ENCODE results near the gene MAPK12.
A peak's percentile ranks its signal among the peaks of the same experiment; 100 is the strongest.

MAPK12 gene

DNA sequence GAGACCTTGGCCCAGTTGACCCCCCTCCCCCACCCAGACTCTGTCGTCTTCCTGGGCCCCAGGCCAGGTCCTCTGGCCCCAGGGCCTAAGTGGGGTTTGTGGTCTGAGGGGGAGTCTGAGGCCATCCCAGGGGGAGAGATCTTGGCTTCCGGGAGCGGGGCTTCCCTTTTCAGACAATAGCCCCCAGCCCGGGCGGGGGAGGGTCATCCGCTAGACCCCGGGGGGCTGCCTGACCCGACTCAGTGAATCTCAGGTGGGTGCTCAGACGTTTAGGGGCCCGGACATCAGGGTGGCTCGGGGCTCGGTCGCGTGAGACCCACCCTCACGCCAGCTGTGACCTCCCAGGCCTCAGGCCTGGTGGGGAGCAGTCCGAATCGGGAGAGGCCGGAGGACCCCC lies 8.1 kb upstream of the MAPK12 start:
- FAIRE-seq (no peak), DNase-seq (ENCODE audit: insufficient read length, low spot score) (no peak)

DNA sequence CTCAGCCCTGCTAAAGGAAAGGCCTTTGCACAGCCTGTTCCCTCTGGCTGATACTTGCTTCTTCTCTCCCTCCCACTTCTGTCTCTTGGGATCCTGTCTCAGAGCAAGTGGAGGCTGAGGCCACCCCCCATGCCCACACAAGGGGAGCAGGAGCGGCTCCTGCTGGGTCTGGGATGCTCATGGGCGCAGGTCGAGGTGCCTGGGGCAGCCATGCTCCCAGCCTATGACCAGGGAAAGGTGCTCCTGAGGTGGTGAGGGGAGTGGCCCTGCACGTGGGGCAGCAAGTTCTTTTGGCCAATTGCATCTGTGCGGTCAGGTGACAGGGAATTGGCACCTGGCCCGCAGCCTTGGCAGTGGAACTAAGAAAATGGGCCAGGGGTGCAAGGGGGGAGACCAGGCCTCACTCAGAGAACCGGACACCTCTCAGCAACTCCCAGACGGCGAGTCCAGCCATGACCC lies 7.2 kb upstream of the MAPK12 start:
- DNase-seq (ENCODE audit: insufficient read length, low spot score) (no peak), FAIRE-seq (no peak)

DNA sequence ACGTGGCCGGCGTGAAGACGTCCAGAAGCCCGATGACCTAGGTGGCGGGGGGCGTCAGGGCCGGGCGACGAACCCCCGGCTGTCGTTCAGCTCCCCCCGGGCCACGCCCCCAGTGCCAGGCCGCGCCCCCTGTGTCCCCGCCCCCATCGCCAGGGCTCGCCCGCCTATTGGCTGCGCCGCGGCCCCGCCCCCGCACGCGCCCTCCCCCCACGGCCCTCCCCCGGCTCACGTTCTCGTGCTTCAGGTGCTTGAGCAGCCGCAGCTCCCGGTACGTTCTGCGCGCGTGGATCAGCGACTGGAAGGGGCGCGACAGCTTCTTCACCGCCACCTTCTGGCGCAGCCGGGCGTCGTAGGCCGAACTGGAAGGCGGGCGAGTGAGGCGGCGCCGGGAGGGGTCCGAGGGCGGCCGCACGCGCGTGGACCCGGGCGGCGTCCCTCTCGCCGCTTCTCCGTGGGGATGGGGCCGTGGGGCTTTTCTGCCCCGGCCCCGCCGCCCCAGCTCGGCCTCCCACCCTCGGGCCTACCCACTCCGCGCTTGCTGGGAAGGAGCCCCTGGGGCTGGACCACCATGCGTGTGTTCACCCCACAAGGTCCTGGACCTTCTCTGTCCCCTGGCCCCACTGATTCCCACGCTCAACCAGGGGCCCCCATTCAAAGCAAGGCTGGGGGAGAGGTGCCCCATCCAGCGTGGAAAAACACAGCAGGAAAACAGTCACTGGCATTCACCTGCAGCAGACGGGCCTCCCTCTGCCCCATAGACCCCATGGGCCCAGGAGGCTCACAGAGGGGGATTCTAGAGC lies 6.3 kb upstream of the MAPK12 start:
- DNase-seq (ENCODE audit: insufficient read length, low spot score) (no peak), FAIRE-seq (no peak)

DNA sequence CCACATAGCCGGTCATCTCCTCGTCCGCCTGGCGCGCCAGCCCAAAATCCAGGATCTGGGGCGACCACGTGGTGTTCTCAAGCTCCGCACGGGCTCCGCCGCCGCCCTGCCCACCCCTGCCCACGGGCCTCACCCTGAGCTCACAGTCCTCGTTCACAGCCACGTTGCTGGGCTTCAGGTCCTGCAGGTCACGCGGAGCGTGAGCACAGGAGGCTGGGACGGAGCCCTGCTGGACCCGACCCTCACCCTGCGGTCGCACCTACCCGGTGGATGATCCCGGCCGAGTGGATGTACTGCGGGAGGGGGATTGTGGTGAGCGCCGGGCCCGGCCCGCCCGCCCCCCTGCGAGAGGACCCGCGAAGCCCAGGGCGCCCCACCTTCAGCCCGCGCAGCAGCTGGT lies 5.5 kb upstream of the MAPK12 start:
- no peak for DNase-seq (ENCODE audit: insufficient read length, low spot score)
- no peak for FAIRE-seq

DNA sequence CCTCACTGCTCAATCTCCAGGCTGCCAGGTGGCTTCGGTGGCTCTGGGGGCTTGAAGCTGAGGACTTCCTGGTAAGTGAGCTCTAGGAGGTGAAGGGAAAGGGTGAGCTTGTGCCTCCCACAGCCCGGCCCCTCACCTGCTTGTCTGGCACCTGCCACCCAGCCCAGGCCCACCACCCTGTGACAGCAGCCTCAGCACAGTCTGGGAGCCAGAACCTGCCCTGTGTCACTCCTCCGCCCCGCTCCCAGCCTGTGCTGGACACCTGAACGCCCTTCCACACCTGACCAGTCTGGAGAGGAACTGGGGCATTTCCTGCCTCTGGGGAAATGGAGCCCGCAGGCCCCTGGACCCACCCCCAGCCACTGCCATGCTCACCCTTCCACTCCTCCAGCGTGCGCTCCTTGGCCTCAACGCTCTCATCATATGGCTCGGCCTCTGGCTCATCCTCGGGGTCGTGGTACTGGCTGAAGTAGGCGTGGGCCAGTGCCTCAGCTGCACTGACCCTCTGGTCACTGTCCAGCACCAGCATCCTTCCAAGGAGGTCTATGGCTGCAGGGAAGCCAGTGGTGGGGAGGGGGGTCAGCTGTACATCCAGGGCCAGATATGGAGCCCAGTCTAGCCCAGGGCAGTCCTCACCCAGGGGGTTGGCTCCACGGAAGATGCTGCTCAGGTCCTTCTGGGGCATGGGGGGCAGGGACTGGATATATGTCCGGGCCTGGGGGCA lies 3.6 kb upstream of the MAPK12 start:
- DNase-seq (ENCODE audit: insufficient read length, low spot score) (no peak), FAIRE-seq (no peak)

DNA sequence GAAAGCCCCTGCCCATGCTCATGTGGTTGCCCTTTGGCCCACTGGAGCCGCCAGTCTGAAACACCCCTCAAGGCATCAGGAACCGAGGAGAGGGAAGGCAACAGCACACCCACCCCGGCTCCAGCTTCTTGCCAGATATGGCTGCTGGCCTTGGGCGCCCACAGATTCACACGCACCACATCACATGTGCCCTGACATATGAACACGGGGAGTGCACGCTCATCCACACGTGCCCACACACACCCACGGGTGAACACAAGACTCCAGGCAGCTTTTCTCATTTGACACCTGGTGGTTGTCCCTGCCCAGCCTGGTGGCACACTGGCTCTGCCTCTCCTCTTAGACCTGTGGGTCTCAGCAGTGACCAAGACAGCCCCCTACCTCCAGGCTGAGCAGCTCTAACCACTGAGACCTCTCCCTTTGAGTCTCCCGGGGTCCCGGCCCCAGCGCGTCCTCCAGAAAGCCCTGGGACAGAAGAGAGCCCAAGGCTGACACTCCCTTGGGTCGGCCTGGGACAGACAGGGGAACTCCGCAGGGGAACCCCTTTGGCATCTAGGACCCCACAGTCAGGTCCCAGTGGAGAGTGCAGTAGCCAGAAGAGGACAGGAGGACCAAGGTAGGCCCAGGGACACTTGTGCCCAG lies 2.7 kb upstream of the MAPK12 start:
- no peak for FAIRE-seq
- no peak for DNase-seq (ENCODE audit: insufficient read length, low spot score)

DNA sequence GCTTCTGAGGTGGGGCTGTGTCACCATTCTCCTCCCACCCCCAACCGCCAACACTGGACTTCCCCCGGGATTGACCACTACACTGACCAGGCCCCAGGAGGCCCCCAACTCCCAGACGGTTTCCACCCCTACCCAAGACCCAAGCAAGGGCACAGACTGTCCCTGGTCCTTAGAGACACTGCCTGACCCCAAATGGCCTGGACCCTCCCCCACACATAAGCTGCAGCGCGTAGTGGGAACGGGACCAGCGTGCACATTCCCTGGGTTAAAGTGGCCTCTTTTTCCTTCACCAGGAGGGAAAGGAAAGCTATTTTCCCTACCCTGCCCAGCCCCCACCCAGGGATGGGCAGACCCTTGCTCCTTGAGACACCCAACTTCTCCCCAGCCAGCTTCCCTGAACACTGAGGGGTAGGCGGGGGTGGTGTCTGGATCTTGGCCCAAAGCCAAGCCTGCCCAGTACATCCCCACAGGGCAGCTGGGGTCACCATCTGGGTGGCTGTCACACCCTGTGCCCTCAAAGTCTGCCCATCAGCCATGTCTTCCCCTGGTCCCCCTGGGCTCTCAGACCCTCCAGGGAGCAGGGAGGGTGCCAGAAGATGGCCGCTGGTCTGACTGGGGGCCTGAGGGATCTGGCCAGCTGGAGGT lies 1.6 kb upstream of the MAPK12 start:
- no peak for DNase-seq (ENCODE audit: insufficient read length, low spot score)
- peak; percentile 42 for FAIRE-seq

DNA sequence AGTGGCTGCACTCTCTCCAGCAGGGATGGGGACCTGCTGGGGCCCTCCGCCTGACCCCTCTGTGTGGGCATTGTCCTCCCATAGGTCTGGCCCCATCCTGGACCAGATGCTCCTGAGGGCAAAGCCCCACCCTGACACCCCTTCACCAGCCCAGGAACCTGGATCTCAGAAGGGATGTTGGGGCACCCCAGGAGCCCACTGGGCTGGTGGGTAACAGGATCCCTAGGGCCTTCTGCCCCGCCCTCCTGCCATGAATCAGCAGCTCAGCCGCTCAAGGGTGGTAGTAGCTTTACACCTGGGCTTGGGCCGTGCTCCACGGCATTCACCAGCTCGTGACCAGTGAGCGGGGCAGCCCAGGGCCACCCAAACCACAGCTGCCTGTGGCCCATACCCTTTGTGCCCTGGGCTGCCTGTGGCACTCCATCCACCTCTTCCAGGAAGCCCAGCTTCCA lies 1.0 kb upstream of the MAPK12 start:
- FAIRE-seq (no peak), DNase-seq (ENCODE audit: insufficient read length, low spot score) (peak; percentile 60)

DNA sequence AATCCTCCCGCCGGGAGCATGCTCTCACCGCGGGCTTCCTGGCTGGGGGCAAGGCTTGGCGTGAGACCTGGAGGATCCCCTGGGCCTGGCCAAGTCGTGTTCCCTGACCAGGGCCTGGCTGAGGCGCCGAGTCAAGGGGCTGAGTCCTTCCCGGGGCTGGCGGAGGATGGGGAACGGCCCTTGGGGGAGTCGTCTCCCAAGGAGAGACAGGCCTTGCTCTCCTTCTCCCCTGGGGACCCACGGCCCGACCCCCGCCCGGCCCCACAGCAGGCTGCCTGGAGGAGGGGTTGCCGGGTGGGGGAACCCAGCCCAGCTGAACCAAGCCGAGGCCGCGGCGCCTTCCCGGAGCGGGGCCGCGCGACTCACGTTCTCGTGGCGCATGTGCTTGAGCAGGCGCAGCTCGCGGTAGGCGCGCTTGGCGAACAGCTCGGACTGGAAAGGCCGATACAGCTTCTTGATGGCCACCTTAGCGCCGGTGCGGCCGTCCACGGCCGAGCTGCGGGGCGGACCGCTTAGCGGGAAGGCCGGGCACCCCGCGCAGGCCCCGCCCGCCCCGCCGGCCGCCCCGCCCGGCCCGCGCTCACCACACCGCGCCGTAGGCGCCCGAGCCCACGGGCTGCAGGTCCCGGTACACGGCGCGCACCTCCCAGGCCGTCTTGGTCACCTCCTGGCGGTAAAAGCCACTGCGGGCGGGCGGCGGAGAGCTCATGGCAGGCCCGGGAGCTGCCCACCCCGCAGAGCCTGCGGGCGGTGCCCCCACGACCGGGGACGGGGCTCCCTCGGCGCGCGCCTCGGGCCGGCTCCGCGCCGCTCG lies 475 bp downstream of the MAPK12 start:
- FAIRE-seq: peak; percentile 62

DNA sequence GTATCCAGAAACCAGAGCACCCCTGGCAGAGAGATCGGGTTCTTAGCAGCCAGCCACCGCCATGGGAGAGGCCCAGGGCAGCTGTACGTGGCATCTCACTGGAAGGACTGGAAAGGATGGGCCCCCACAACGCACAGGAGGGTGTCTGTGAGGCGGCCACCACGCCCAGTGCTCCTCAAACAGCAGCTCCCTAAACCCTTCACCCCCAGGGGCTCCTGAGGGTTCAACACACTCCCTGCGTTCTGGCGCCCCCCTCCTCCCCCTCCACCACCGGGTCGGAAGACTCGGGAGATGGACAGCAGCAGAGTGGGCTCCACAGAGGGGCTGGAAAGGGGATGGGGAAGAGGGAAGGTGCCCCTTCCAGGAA lies 1.1 kb downstream of the MAPK12 start:
- FAIRE-seq (no peak), DNase-seq (ENCODE audit: insufficient read length, low spot score) (no peak)

More for the DNA sequence above, 475 bp downstream of the MAPK12 start:
- DNase-seq (ENCODE audit: insufficient read length, low spot score): no peak

DNA sequence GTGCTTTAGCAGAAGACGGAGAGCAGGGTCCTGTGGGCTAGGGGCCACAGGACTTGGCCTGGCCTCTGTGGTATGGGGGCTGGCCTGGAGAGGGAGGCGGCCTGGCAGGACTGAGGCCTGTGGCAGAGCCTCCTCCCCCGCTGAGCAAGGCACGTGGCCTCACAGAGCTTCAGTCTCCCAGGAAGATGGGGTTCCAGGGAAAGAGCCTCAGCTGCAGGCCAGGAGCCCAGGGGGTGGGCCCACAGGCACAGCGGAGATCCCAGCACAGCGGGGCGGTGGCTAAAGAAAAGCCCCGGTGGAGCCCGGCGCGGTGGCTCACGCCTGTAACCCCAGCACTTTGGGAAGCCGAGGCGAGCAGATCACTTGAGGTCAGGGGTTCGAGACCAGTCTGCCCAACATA lies 2.2 kb downstream of the MAPK12 start:
- no peak for FAIRE-seq
- DNase-seq (ENCODE audit: insufficient read length, low spot score): no peak

DNA sequence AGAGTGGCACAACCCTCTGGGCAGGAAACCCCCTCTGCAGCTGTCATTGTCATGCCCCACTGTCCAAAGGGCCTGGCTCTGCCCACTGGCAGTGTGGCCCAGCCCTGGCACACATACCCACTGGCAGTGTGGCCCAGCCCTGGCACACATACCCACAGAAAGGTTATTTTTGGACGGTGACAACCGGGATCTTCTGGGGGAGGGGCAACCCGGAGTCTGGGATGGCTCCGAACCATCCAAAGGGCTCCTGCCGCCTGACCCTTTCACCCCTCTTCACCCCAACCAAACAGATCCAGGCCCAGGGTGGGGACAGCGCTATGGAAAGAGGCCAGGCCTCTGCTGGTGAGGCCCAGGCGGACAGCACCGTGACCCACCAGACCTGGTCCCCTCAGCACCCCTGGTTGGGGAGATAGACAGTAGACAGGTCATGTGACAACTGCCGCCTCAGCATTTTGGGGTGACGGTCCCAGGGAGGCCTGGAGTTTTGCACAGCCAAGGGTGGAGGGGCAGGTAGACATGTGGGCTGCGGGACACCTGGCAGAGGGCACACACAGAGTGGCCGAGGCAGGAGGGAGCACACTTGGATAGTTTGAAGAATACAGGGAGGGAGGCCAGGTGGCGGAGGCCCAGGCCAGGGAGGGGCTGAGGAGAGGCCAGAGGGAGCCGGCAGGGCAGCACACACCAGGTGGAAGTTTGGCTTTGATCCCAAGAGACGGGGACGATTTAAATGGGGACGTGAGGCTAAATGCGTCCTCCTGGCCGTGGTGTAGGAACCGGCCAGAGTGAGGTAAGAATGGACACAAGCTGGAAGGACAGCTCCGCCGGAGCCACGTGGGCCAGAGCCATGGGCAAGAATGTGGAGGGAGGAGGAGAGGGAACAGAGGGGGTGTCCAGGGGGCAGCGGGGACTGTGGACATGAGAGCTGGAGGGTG lies 2.9 kb downstream of the MAPK12 start:
- no peak for FAIRE-seq
- no peak for DNase-seq (ENCODE audit: insufficient read length, low spot score)

DNA sequence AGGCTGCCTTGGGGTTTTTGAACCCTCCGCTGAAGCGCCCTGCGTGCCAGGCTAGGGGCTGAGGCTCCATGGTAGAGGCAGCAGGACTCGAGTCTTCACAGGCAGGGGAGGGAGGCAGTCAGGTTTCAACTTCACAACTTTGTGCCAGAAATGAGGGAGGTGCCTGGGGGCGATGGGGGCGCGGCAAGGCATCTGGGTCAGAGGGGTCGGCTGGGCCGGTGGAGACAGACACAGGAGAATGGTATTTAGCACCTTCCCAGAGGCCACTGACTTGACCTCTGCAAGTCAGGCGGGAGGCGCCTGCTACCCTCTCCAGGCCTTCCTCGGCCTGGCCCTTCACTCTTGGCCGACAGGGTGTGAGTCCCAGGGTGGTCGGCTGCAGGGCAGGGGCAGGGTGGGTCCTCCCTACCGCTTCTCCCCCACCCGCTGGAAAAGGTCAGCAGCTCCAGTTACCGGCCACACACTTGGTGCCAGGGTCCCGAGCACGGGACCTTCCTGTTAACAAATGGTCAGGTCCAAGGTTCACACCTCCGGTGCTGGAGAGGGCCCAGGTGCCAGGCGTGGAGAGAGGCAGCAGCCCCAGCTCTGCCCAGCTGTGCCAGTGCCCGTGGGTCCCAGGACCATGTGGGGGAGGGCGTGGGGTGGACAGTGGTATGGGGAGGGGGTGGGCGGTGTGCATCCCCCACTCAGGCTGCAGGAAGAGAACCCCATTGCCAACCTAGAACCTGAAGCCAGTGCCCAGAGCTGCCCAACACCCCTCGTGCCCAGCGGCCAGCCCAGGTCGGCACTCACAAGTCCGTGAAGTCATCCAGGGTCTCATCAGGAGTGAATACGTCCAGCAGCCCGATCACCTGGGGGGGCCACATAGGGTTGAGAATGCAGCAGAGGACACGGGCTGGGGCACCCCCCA lies 3.8 kb downstream of the MAPK12 start:
- FAIRE-seq: no peak

DNA sequence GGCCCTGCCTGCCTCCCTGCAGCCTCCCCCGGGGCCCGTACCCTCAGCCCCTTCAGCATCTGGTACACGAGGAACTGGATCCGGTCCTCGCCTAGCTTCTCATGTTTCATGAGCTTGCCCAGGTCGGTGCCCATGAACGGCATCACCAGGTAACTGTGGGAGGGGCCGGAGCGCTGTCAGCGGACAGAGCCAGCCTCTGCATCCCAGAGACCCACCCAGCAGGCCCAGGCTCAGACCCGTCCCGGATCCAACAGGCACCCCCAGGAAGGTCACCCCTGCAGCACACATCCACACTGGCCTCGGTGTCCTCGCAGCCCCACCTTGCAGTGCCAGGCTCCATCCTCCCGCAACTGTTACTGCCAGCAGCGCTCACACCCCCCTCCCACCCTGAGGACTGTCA lies 4.4 kb downstream of the MAPK12 start:
- FAIRE-seq (no peak), DNase-seq (ENCODE audit: insufficient read length, low spot score) (no peak)

More for the DNA sequence above, 3.8 kb downstream of the MAPK12 start:
- DNase-seq (ENCODE audit: insufficient read length, low spot score): no peak

DNA sequence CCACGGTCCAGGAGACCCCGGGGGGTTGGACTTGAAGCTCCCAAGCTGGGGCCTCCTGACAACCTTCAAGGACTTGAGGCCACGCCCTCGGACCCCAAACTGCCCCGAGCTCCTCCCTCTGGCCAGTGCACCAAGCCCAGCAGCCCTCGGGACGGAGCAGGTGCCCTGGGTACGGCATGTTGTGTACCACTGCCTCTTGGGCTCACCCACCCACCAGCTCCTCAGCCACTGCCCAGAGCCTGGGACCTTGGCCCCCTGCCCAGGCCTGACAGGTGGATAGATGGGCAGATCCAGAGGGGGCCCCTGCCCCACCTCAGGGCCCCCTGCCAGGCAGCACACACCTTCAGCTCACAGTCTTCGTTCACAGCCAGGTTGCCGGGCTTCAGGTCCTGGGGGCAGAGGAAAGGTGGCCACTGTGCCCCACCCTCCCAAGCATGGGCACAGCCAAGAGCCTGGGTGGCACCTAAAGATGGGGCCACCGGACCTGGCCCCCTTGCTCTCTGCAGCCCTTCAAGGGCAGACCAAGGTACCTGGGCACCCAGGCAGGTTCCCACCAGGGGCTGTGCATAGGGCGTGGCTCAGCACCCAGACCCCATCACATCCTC lies 5.1 kb downstream of the MAPK12 start:
- DNase-seq (ENCODE audit: insufficient read length, low spot score): no peak
- no peak for FAIRE-seq

DNA sequence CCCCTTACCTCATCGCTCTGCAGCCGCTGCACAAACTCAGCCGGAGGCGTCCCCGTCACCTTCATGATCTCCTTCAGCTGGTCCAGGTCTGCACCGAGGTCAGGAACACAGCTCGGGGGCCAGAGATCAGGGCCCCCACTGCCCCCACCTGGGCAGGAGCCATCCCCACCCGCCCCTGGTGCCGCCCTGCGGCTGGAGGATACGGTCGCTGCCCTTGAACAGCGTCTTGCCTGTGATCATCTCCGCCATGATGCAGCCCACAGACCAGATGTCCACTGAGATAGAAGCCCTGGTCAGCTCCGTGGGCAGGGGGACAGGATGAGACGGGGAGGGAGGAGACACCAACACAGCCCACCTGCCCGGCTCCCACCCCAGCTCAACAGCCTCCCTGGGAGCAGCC lies 5.9 kb downstream of the MAPK12 start:
- FAIRE-seq: no peak
- no peak for DNase-seq (ENCODE audit: insufficient read length, low spot score)

DNA sequence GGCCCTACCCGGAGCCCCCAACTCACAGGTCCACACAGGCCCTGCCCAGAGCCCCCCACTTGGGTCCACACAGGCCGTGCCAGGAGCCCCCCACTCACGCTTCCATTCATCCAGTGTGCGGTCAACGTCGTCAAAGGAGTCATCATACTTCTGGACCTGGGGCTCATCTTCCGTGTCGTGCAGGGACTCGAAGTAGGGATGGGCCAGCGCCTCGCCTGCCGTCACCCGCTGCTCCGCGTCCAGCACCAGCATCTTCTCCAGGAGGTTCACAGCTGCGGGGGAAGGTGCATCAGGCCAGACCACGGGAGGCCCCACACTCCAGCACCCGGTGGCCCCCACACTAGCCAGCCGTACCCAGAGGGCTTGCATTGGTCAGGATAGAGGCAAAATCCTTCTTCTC lies 6.4 kb downstream of the MAPK12 start:
- DNase-seq (ENCODE audit: insufficient read length, low spot score) (no peak), FAIRE-seq (no peak)

DNA sequence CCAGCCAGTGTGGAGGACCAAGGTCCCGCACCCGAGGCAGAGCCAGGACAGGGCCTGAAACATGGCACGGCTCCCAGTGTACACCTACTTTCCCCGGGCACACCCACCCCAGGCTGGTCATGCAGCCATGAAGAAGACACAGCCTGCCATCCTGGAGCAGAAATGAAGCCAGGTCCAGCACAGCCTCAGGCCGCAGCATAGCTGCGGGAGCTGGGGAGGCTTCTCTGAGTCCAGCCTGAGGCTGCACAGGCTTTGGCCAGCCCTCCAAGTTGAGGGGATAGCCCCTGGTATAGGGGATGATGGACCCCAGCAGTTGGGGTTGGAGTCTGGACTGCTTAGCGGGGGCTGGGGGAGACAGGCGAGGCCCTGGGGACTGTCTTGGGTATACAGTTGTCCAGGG lies 7.5 kb downstream of the MAPK12 start:
- no peak for DNase-seq (ENCODE audit: insufficient read length, low spot score)
- no peak for FAIRE-seq
